C4-2B (cell line): ENCODE measurements around the gene IGFALS.

Source experiments
- ZFX ChIP-seq: fragments of 450-650 bp; IDR thresholded peaks from 2 replicates; pipeline ENCODE4 v1.6.1; 2017
- TF ChIP-seq, protein P1 (sequence below): fragments of 450-650 bp; conservative IDR thresholded peaks from 2 replicates; pipeline ENCODE4 v1.5.1; 2017; ENCODE audit warnings: mild to moderate bottlenecking

DNA sequence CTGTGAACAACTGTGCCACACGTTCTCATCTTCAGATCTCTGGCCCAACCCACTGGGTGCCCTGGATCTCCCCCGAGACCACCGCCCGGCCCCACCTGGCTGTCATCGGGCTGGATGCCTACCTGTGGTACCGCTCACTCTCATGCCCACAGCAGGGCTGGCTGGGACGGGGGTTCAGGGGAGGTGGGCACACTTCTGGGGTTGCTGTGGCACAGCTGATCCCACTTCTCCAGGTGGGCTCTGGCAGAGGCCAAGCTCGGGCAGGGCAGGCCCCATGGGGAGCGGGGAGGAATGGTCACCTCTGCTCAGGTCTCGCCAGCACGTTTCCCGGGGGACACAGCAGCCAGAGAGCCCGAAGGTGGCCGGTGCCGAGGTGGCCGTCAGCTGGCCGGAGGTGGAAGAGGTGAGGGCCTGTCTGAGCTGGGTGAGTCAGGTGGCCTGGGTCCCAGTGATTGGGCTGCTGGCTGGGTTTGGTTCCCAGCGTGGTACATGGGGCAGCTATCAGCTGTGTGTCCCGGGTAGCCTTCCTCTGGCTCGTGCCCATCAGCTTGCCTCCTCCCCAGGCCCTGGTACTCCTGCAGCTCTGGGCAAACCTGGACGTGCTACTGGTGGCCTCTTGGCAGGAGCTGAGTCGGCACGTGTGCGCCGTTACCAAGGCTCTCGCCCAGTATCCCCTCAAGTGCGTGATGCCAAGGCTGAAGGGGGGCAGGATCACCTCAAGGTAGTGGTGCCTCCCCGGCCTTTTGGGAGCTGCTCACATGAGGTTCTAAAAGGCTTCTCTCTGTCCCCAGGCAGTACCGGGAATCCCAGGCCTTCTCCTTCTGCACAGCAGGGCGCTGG, 18.3 kb downstream of the IGFALS start:
- TF ChIP-seq, protein P1, sequence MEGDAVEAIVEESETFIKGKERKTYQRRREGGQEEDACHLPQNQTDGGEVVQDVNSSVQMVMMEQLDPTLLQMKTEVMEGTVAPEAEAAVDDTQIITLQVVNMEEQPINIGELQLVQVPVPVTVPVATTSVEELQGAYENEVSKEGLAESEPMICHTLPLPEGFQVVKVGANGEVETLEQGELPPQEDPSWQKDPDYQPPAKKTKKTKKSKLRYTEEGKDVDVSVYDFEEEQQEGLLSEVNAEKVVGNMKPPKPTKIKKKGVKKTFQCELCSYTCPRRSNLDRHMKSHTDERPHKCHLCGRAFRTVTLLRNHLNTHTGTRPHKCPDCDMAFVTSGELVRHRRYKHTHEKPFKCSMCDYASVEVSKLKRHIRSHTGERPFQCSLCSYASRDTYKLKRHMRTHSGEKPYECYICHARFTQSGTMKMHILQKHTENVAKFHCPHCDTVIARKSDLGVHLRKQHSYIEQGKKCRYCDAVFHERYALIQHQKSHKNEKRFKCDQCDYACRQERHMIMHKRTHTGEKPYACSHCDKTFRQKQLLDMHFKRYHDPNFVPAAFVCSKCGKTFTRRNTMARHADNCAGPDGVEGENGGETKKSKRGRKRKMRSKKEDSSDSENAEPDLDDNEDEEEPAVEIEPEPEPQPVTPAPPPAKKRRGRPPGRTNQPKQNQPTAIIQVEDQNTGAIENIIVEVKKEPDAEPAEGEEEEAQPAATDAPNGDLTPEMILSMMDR, result no peak
- TF ChIP-seq ZFX, result no peak
